ENCODE measurements around the gene KRTAP1-3.
"Not testable (repeated sequence)": the region's sequence is repeated elsewhere in the genome, so short reads cannot be mapped to it uniquely, and the experiment has no call there.

The KRTAP1-3 gene

DNA sequence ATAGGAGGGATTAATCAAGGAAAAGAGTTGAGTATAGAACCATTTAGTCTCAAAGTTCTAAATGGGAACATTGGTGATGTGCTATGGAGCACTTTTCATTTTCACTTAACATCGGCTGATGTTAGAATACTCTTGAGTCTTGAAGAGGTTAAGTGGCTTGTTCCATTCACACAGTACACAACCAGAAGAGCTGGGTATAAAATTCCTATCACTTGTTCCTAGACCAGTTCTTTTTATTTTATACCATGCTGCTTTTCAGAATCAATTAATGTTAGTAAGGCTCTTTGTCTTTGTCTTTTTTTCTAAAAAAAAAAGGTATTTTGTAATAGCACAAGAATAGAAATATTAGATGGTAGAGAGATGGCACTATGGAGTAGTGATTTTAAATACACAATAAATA lies 8.3 kb upstream of the KRTAP1-3 start:
- no peak for DNase-seq (ENCODE audit: low read depth)
- no peak overlapping the region for H3K4me3 ChIP-seq (ENCODE audit: low read depth, low read length)
- no peak for TF ChIP-seq CTCF (IDR thresholded peaks at IDR 0.05; ENCODE audit: control insufficient read depth, extremely low read depth, insufficient read depth)

DNA sequence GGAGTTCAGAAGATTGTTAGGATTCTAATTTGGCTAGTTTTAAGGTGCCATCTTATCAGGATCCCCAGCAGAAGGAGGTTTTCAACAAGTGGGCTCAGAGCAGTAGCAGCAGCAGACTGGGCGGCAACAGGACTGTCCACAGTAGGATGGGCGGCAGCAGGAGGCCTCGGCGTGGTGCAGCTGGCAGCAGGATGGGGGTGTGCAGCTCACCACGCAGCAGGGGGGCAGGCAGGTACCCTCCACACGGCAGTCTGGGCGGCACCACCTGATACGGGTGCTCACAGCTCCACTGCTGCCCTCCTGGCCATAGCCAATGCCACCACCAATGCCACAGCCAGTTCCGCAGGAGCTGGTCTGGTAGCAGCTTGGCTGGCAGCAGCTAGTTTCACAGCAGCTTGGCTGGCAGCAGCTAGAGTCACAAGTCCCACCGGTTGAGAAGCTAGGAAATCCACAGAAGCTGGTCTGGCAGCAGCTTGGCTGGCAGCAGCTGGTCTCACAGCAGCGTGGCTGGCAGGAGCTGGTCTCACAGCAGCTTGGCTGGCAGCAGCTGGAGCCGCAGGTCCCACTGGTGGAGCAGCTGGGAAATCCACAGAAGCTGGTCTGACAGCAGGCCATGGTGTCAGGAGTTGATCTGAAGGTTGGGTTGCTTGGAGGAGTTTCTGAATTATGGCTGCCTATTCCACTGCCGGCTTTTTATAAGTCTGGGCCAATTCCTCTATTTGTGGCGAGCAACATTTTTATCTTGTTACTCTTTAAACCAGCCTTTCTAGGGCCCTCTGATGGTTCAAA lies 6.3 kb upstream of the KRTAP1-3 start, which contains the start of gene KRTAP1-1:
KRTAP1-1 (minus strand) TSS at position 668 of the 789 bp plus-strand sequence; CDS start at position 615, 53 bp downstream.
- H3K4me3 ChIP-seq (ENCODE audit: low read depth, low read length); DNase-seq (ENCODE audit: low read depth): not testable (repeated sequence)

GRCh38 chr17:41037853-41038350 lies 3.2 kb upstream of the KRTAP1-3 start:
- H3K4me3 ChIP-seq (ENCODE audit: low read depth, low read length) = no peak overlapping the region
- TF ChIP-seq CTCF (IDR thresholded peaks at IDR 0.05; ENCODE audit: control insufficient read depth, extremely low read depth, insufficient read depth) = no peak
- DNase-seq (ENCODE audit: low read depth) = no peak

GRCh38 chr17:41029633-41030245 lies 4.9 kb downstream of the KRTAP1-3 start, which contains the start of gene KRTAP1-4:
Gene KRTAP1-4, minus strand, starts transcription at chr17:41030195. Its CDS starts 117 bp downstream, at chr17:41030078.
- no peak for TF ChIP-seq CTCF (IDR thresholded peaks at IDR 0.05; ENCODE audit: control insufficient read depth, extremely low read depth, insufficient read depth)
- DNase-seq (ENCODE audit: low read depth) = no peak

DNA sequence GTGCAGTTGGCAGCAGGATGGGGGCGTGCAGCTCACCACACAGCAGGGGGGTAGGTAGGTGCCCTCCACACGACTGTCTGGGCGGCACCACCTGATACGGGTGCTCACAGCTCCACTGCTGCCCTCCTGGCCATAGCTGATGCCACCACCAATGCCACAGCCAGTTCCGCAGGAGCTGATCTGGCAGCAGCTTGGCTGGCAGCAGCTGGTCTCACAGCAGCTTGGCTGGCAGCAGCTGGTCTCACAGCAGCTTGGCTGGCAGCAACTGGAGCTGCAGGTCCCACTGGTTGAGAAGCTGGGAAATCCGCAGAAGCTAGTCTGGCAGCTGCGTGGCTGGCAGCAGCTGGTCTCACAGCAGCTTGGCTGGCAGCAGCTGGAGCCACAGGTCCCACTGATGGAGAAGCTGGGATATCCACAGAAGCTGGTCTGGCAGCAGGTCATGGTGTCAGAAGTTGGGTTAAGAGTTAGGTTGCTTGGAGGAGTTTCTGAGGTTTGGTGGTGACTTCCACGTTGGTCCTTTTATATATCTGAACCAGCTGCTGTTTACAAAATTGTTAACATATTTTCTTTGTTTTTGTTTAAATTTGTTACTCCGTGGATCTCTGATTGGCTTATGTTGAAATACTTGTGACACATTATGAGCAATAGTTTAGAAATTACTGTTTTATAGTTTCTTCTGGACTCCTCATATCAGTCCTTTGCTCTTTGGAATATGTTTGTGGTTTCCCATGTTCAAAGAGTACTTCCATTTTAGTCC lies 7.8 kb downstream of the KRTAP1-3 start, which contains the start of gene KRTAP1-5:
KRTAP1-5 (minus strand) TSS at position 494 of the 757 bp plus-strand sequence; CDS start at position 441, 53 bp downstream.
- H3K4me3 ChIP-seq (ENCODE audit: low read depth, low read length) = no peak within 1 kb of the TSS
- no peak for TF ChIP-seq CTCF (IDR thresholded peaks at IDR 0.05; ENCODE audit: control insufficient read depth, extremely low read depth, insufficient read depth)
- no peak for DNase-seq (ENCODE audit: low read depth)

More at GRCh38 chr17:41029633-41030245, 4.9 kb downstream of the KRTAP1-3 start, which contains the start of gene KRTAP1-4:
- H3K4me3 ChIP-seq (ENCODE audit: low read depth, low read length) = no peak within 1 kb of the TSS

DNA sequence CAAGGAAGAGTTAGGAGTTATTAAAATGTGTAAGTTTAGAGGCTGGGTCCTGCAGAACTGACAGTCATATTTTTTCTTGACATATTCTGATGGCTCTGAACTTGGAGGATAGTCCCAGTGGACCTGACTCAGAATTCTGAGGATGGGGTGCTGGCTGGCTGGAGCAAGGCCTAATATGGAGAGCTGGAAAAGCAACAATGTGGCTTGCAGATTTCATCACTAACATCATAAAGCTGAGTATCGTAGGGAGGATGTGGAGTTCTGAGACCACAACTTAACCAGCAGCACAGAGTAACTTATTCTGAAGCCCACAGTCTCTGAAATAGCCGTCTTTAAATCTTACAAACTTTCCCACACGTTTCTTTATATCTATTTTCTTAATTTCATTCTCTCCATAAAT lies 10.0 kb downstream of the KRTAP1-3 start:
- TF ChIP-seq CTCF (IDR thresholded peaks at IDR 0.05; ENCODE audit: control insufficient read depth, extremely low read depth, insufficient read depth) = no peak
- no peak overlapping the region for H3K4me3 ChIP-seq (ENCODE audit: low read depth, low read length)
- no peak for DNase-seq (ENCODE audit: low read depth)

Measured in LNCaP clone FGC (cell line).